ENCODE measurements around the gene TRMT6.

The TRMT6 gene

GRCh38 chr20:5949943-5950270 is 426 bp downstream of the TRMT6 start:
- no peak for DNase-seq (ENCODE audit: low read depth in 2 of 2, low spot score in 1 of 2)

GRCh38 chr20:5947276-5947675 is 3.1 kb downstream of the TRMT6 start:
- no peak for DNase-seq (ENCODE audit: low read depth in 2 of 2, low spot score in 1 of 2)

GRCh38 chr20:5945963-5946362 is 4.4 kb downstream of the TRMT6 start:
- DNase-seq (ENCODE audit: low read depth in 2 of 2, low spot score in 1 of 2) = no peak

GRCh38 chr20:5938456-5939029 is 11.8 kb downstream of the TRMT6 start:
- DNase-seq (ENCODE audit: low read depth in 2 of 2, low spot score in 1 of 2) = no peak

GRCh38 chr20:5936238-5936637 is 14.1 kb downstream of the TRMT6 start:
- DNase-seq (ENCODE audit: low read depth in 2 of 2, low spot score in 1 of 2) = no peak

GRCh38 chr20:5935384-5935783 is 14.9 kb downstream of the TRMT6 start:
- no peak for DNase-seq (ENCODE audit: low read depth in 2 of 2, low spot score in 1 of 2)

GRCh38 chr20:5933802-5934436 is 16.4 kb downstream of the TRMT6 start:
- no peak for DNase-seq (ENCODE audit: low read depth in 2 of 2, low spot score in 1 of 2)

- DNase-seq (ENCODE audit: low read depth in 2 of 2, low spot score in 1 of 2) = no peak
Observed at GRCh38 chr20:5932796-5933195, 17.5 kb downstream of the TRMT6 start.

GRCh38 chr20:5931411-5931810 is 18.9 kb downstream of the TRMT6 start:
- DNase-seq (ENCODE audit: low read depth in 2 of 2, low spot score in 1 of 2) = no peak

GRCh38 chr20:5928836-5929715 is 21.3 kb downstream of the TRMT6 start:
- no peak for DNase-seq (ENCODE audit: low read depth in 2 of 2, low spot score in 1 of 2)

- DNase-seq (ENCODE audit: low read depth in 2 of 2, low spot score in 1 of 2) = no peak
Observed at GRCh38 chr20:5927749-5928462, 22.4 kb downstream of the TRMT6 start.

- no peak for DNase-seq (ENCODE audit: low read depth in 2 of 2, low spot score in 1 of 2)
Observed at GRCh38 chr20:5925551-5925950, 24.8 kb downstream of the TRMT6 start.

- DNase-seq (ENCODE audit: low read depth in 2 of 2, low spot score in 1 of 2) = no peak
Observed at GRCh38 chr20:5923493-5923892, 26.8 kb downstream of the TRMT6 start.

GRCh38 chr20:5920581-5920980 is 29.8 kb downstream of the TRMT6 start:
- no peak for DNase-seq (ENCODE audit: low read depth in 2 of 2, low spot score in 1 of 2)

GRCh38 chr20:5919626-5920544 is 30.4 kb downstream of the TRMT6 start:
- no peak for DNase-seq (ENCODE audit: low read depth in 2 of 2, low spot score in 1 of 2)

- DNase-seq (ENCODE audit: low read depth in 2 of 2, low spot score in 1 of 2) = no peak
Observed at GRCh38 chr20:5918856-5919625, 31.3 kb downstream of the TRMT6 start.

- DNase-seq (ENCODE audit: low read depth in 2 of 2, low spot score in 1 of 2) = no peak
Observed at GRCh38 chr20:5914859-5915258, 35.5 kb downstream of the TRMT6 start.

- DNase-seq (ENCODE audit: low read depth in 2 of 2, low spot score in 1 of 2) = no peak
Observed at GRCh38 chr20:5913166-5913565, 37.2 kb downstream of the TRMT6 start.

GRCh38 chr20:5910186-5910585 is 40.1 kb downstream of the TRMT6 start:
- DNase-seq (ENCODE audit: low read depth in 2 of 2, low spot score in 1 of 2) = no peak

GRCh38 chr20:5908981-5909380 is 41.4 kb downstream of the TRMT6 start:
- DNase-seq (ENCODE audit: low read depth in 2 of 2, low spot score in 1 of 2) = no peak

Data from stimulated activated CD8-positive, alpha-beta memory T cell treated with anti-CD3 and anti-CD28 coated beads, Interleukin-4, amount 100 ng/mL, for 1 hour (primary cell).